ENCODE data around the gene MYH9.

DNA sequence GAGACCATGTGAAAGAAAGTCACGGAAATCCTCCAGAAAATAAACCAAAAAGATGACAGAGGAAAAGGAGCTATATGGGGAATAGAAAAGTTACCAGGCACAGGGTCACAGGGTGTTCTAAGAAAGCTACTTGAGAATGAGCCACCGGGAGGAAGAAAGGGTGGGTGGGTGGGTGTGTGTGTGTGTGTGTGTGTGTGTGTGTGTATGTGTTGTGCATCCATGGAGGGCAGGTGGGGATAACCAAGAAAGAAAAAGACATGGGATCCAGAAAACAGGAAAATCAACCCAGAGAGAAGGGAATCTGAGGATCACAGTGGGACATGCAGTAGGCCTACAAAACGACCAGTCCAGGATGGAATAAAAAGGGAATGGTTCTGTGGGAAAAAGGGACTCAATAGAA, 152.2 kb downstream of the MYH9 start:
- TF ChIP-seq, protein P1, sequence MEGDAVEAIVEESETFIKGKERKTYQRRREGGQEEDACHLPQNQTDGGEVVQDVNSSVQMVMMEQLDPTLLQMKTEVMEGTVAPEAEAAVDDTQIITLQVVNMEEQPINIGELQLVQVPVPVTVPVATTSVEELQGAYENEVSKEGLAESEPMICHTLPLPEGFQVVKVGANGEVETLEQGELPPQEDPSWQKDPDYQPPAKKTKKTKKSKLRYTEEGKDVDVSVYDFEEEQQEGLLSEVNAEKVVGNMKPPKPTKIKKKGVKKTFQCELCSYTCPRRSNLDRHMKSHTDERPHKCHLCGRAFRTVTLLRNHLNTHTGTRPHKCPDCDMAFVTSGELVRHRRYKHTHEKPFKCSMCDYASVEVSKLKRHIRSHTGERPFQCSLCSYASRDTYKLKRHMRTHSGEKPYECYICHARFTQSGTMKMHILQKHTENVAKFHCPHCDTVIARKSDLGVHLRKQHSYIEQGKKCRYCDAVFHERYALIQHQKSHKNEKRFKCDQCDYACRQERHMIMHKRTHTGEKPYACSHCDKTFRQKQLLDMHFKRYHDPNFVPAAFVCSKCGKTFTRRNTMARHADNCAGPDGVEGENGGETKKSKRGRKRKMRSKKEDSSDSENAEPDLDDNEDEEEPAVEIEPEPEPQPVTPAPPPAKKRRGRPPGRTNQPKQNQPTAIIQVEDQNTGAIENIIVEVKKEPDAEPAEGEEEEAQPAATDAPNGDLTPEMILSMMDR (IDR thresholded peaks at IDR 0.05) = no peak
- TF ChIP-seq POLR2A (IDR thresholded peaks at IDR 0.05) = no peak

Measured in heart left ventricle (tissue), 13 donors.